ENCODE measurements around the gene JKAMP. TPM values are rescaled to one million over a fixed set of nuclear protein-coding genes. Genes with fewer than 3 reads are reported as not detected.
"Not testable (repeated sequence)": the region's sequence is repeated elsewhere in the genome, so short reads cannot be mapped to it uniquely, and the experiment has no call there.

The JKAMP gene
- total RNA-seq, result 10 to 100 TPM; 24.7 to 38.2 TPM

- ATAC-seq, result peak; percentile 97 to 98
- peaks cover 37 to 48% of the 10 kb centered on the region in 2 donors for H3K4me1 Mint-ChIP-seq (ENCODE audit: low read depth in 2 of 2)
- H3K36me3 Mint-ChIP-seq, result peaks cover 10% of the 10 kb centered on the region
- peak within 1 kb of the TSS; percentile 90 for H3K4me3 Mint-ChIP-seq
- peak within 1 kb of the TSS; percentile 79 to 83 for H3K27ac Mint-ChIP-seq
- H3K27me3 Mint-ChIP-seq, result no peaks in the 10 kb centered on the region
- peak; percentile 97 for DNase-seq (ENCODE audit: low spot score)
- no peaks in the 10 kb centered on the region for H3K9me3 Mint-ChIP-seq
Observed at GRCh38 chr14:59483819-59484638, at the start of gene JKAMP, which contains the start of gene L3HYPDH. JKAMP (plus strand) TSS chr14:59484517; CDS start chr14:59484590, 73 bp downstream. L3HYPDH (minus strand) TSS chr14:59484408; CDS start chr14:59484316, 92 bp downstream.

GRCh38 chr14:59435101-59435500 is 49.2 kb upstream of the JKAMP start:
- Mint-ChIP-seq H3K27me3 (no peaks in the 10 kb centered on the region), H3K4me3 (no peak overlapping the region), H3K9me3 (no peaks in the 10 kb centered on the region), H3K27ac (no peak overlapping the region), H3K4me1 (ENCODE audit: low read depth in 2 of 2) (no peaks in the 10 kb centered on the region), H3K36me3 (no peaks in the 10 kb centered on the region)
- no peak for DNase-seq (ENCODE audit: low spot score)
- ATAC-seq, result no peak

GRCh38 chr14:59435987-59436386 is 48.3 kb upstream of the JKAMP start:
- no peak overlapping the region for H3K27ac Mint-ChIP-seq
- DNase-seq (ENCODE audit: low spot score) (no peak), ATAC-seq (no peak)
- no peak overlapping the region for H3K4me3 Mint-ChIP-seq
- no peaks in the 10 kb centered on the region for H3K9me3 Mint-ChIP-seq
- no peaks in the 10 kb centered on the region for H3K4me1 Mint-ChIP-seq (ENCODE audit: low read depth in 2 of 2)
- H3K36me3 Mint-ChIP-seq, result no peaks in the 10 kb centered on the region
- H3K27me3 Mint-ChIP-seq, result no peaks in the 10 kb centered on the region

- Mint-ChIP-seq H3K27ac (no peak overlapping the region), H3K27me3 (no peaks in the 10 kb centered on the region), H3K9me3 (no peaks in the 10 kb centered on the region), H3K36me3 (no peaks in the 10 kb centered on the region), H3K4me3 (no peak overlapping the region), H3K4me1 (ENCODE audit: low read depth in 2 of 2) (no peaks in the 10 kb centered on the region)
- ATAC-seq, result no peak
- no peak for DNase-seq (ENCODE audit: low spot score)
Observed at GRCh38 chr14:59438195-59438647, 46.1 kb upstream of the JKAMP start.

- Mint-ChIP-seq H3K4me1 (ENCODE audit: low read depth in 2 of 2) (no peaks in the 10 kb centered on the region), H3K4me3 (no peak overlapping the region), H3K27me3 (no peaks in the 10 kb centered on the region), H3K9me3 (no peaks in the 10 kb centered on the region), H3K27ac (no peak overlapping the region), H3K36me3 (no peaks in the 10 kb centered on the region)
- no peak for ATAC-seq
- DNase-seq (ENCODE audit: low spot score), result no peak
Observed at GRCh38 chr14:59439256-59439965, 44.9 kb upstream of the JKAMP start.

- not testable (repeated sequence) for H3K36me3 Mint-ChIP-seq; H3K4me1 Mint-ChIP-seq (ENCODE audit: low read depth in 2 of 2); DNase-seq (ENCODE audit: low spot score)
Observed at GRCh38 chr14:59448673-59449072, 35.6 kb upstream of the JKAMP start.

GRCh38 chr14:59450716-59451115 is 33.6 kb upstream of the JKAMP start:
- Mint-ChIP-seq H3K4me1 (ENCODE audit: low read depth in 2 of 2) (no peaks in the 10 kb centered on the region), H3K4me3 (no peak overlapping the region), H3K36me3 (no peaks in the 10 kb centered on the region), H3K9me3 (no peaks in the 10 kb centered on the region), H3K27me3 (peaks cover 0 to under 1% of the 10 kb centered on the region in 2 donors), H3K27ac (no peak overlapping the region)
- DNase-seq (ENCODE audit: low spot score) (no peak), ATAC-seq (no peak)

More at GRCh38 chr14:59448673-59449072, 35.6 kb upstream of the JKAMP start:
- not testable (repeated sequence) for H3K27me3 Mint-ChIP-seq, H3K9me3 Mint-ChIP-seq, ATAC-seq, H3K4me3 Mint-ChIP-seq, H3K27ac Mint-ChIP-seq

GRCh38 chr14:59451849-59452248 is 32.5 kb upstream of the JKAMP start:
- no peak overlapping the region for H3K4me3 Mint-ChIP-seq
- H3K4me1 Mint-ChIP-seq (ENCODE audit: low read depth in 2 of 2), result no peaks in the 10 kb centered on the region
- no peaks in the 10 kb centered on the region for H3K9me3 Mint-ChIP-seq
- no peaks in the 10 kb centered on the region for H3K36me3 Mint-ChIP-seq
- no peaks in the 10 kb centered on the region for H3K27me3 Mint-ChIP-seq
- DNase-seq (ENCODE audit: low spot score) (no peak), ATAC-seq (no peak)
- H3K27ac Mint-ChIP-seq, result no peak overlapping the region

GRCh38 chr14:59454139-59454538 is 30.2 kb upstream of the JKAMP start:
- ATAC-seq (no peak), DNase-seq (ENCODE audit: low spot score) (no peak)
- Mint-ChIP-seq H3K36me3 (peaks cover 13% of the 10 kb centered on the region), H3K4me1 (ENCODE audit: low read depth in 2 of 2) (no peaks in the 10 kb centered on the region), H3K27ac (no peak overlapping the region), H3K27me3 (no peaks in the 10 kb centered on the region), H3K4me3 (no peak overlapping the region), H3K9me3 (no peaks in the 10 kb centered on the region)

- Mint-ChIP-seq H3K4me3 (no peak overlapping the region), H3K27ac (no peak overlapping the region), H3K36me3 (peaks cover 13% of the 10 kb centered on the region), H3K9me3 (no peaks in the 10 kb centered on the region), H3K27me3 (no peaks in the 10 kb centered on the region), H3K4me1 (ENCODE audit: low read depth in 2 of 2) (no peaks in the 10 kb centered on the region)
- no peak for ATAC-seq
- no peak for DNase-seq (ENCODE audit: low spot score)
Observed at GRCh38 chr14:59455411-59455810, 28.9 kb upstream of the JKAMP start.

GRCh38 chr14:59458486-59458885 is 25.8 kb upstream of the JKAMP start:
- Mint-ChIP-seq H3K27ac (no peak overlapping the region), H3K4me1 (ENCODE audit: low read depth in 2 of 2) (no peaks in the 10 kb centered on the region), H3K36me3 (peaks cover 18% of the 10 kb centered on the region), H3K4me3 (no peak overlapping the region), H3K9me3 (no peaks in the 10 kb centered on the region), H3K27me3 (peaks cover 0 to 4% of the 10 kb centered on the region in 2 donors)
- no peak for ATAC-seq
- no peak for DNase-seq (ENCODE audit: low spot score)

GRCh38 chr14:59460378-59460777 is 23.9 kb upstream of the JKAMP start:
- Mint-ChIP-seq H3K4me3 (no peak overlapping the region), H3K9me3 (no peaks in the 10 kb centered on the region), H3K4me1 (ENCODE audit: low read depth in 2 of 2) (peaks cover 0 to 4% of the 10 kb centered on the region in 2 donors), H3K27me3 (peaks cover 0 to 4% of the 10 kb centered on the region in 2 donors), H3K27ac (no peak overlapping the region), H3K36me3 (peaks cover 18% of the 10 kb centered on the region)
- ATAC-seq, result no peak
- no peak for DNase-seq (ENCODE audit: low spot score)

GRCh38 chr14:59461891-59462290 is 22.4 kb upstream of the JKAMP start:
- Mint-ChIP-seq H3K4me3 (no peak overlapping the region), H3K4me1 (ENCODE audit: low read depth in 2 of 2) (peaks cover 0 to 4% of the 10 kb centered on the region in 2 donors), H3K27ac (no peak overlapping the region), H3K36me3 (peaks cover 18% of the 10 kb centered on the region), H3K27me3 (peaks cover 0 to 4% of the 10 kb centered on the region in 2 donors), H3K9me3 (no peaks in the 10 kb centered on the region)
- ATAC-seq (no peak), DNase-seq (ENCODE audit: low spot score) (no peak)

All from natural killer cell treated with Interleukin-12 subunit alpha and Interleukin-12 subunit beta and Interleukin-15 and Interleukin-18, amount 100 ng/mL, for 72 hours (primary cell).